Spleen (tissue), 3 donors: ENCODE measurements around the gene CEMIP.

Experiments
- POLR2A ChIP-seq, 3 donors: fragments of 450-650 bp; IDR thresholded peaks; one replicate each; pipeline ENCODE4 v1.5.1; 2017; ENCODE audit warnings: antibody characterized with exemption in 3 of 3, mild to moderate bottlenecking in 1 of 3
- POLR2AphosphoS5 ChIP-seq, 3 donors: sonication (generic); formaldehyde crosslinking; IDR thresholded peaks; one replicate each; pipeline ENCODE4 v1.5.1; 2017; ENCODE audit warnings: antibody characterized with exemption in 3 of 3

DNA sequence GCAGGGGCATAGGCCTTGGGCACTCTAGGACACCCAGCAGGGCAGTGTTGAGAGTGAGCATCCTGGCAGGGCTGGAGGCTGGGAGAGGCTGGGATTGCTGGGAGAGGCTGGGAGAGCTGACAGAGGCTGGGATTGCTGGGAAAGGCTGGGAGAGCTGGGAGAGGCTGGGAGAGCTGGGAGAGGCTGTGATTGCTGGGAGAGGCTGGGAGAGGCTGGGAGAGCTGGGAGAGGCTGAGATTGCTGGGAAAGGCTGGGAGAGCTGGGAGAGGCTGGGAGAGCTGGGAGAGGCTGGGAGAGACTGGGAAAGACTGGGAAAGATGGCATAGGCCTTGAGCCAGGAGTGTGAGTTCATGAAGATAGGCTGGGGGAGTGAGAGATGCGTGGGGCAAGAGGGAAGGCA is 132.7 kb downstream of the CEMIP start:
- TF ChIP-seq POLR2AphosphoS5 (IDR thresholded peaks at IDR 0.05) (no peak), POLR2A (IDR thresholded peaks at IDR 0.05) (no peak)
